HEK293 (cell line): ENCODE measurements around the gene PIP4K2B.

ENCODE experiments used
- CTCF ChIA-PET: fragments of 350-600 bp; formaldehyde crosslinking; extraction: SDS; loops from one replicate; lab custom pipeline; 2021; ENCODE audit warnings: antibody characterized with exemption; lab: Yijun Ruan, JAX
- POLR2A ChIA-PET: fragments of 300-600 bp; formaldehyde crosslinking; extraction: SDS; loops from one replicate; lab custom pipeline; 2020; ENCODE audit warnings: antibody characterized with exemption, inconsistent platforms; lab: Yijun Ruan, JAX
- H3K27ac ChIP-seq: fragments of 200-500 bp; sonication (Bioruptor generic); 2 replicates; pipeline ENCODE4 v1.5.1; 2014; ENCODE audit warnings: low read depth, low read length, control low read depth, inconsistent platforms; ENCODE audit errors: extremely low read depth
- H3K36me3 ChIP-seq, 2 experiments: fragments of 200-500 bp in 1 of 2; sonication (Bioruptor generic) in 1 of 2; 1 replicate in 1 of 2; 2 replicates in 1 of 2; pipeline ENCODE4 v1.5.1; 2014 to 2017; ENCODE audit warnings: inconsistent platforms in 2 of 2, low read length in 2 of 2; ENCODE audit not compliant: control insufficient read depth in 2 of 2, insufficient read depth in 1 of 2
- H3K4me1 ChIP-seq: fragments of 200-500 bp; sonication (Bioruptor generic); 2 replicates; pipeline ENCODE4 v1.5.1; 2014; ENCODE audit warnings: mild to moderate bottlenecking, low read length, inconsistent platforms; ENCODE audit not compliant: control insufficient read depth, insufficient read depth
- H3K4me3 ChIP-seq: 2 replicates; pipeline ENCODE4 v1.5.1; 2011; ENCODE audit warnings: low read depth, mild to moderate bottlenecking, control low read depth, low read length, moderate library complexity
- H3K9me3 ChIP-seq: fragments of 200-500 bp; sonication (Bioruptor generic); 2 replicates; pipeline ENCODE4 v1.5.1; 2014; ENCODE audit warnings: low read depth, low read length, inconsistent platforms; ENCODE audit not compliant: control insufficient read depth, insufficient read depth
- GLIS1 ChIP-seq: fragments of 450-650 bp; formaldehyde crosslinking; IDR thresholded peaks from 2 replicates; pipeline ENCODE4 v1.5.1; 2016; ENCODE audit warnings: missing biosample characterization, missing genetic modification characterization
- GLIS2 ChIP-seq: fragments of 450-650 bp; formaldehyde crosslinking; IDR thresholded peaks from 2 replicates; pipeline ENCODE4 v1.5.1; 2016; ENCODE audit warnings: missing biosample characterization, missing genetic modification characterization
- KLF1 ChIP-seq: fragments of 450-650 bp; formaldehyde crosslinking; IDR thresholded peaks from 2 replicates; pipeline ENCODE4 v1.5.1; 2016; ENCODE audit warnings: missing biosample characterization, missing genetic modification characterization
- KLF16 ChIP-seq: fragments of 450-650 bp; formaldehyde crosslinking; IDR thresholded peaks from 2 replicates; pipeline ENCODE4 v1.5.1; 2017; ENCODE audit warnings: missing biosample characterization, missing genetic modification characterization
- PATZ1 ChIP-seq: fragments of 450-650 bp; formaldehyde crosslinking; IDR thresholded peaks from 2 replicates; pipeline ENCODE4 v1.5.1; 2016; ENCODE audit warnings: missing biosample characterization, missing genetic modification characterization
- SP2 ChIP-seq: fragments of 450-650 bp; formaldehyde crosslinking; IDR thresholded peaks from 2 replicates; pipeline ENCODE4 v1.5.1; 2016; ENCODE audit warnings: missing biosample characterization, missing genetic modification characterization
- TSHZ1 ChIP-seq: fragments of 450-650 bp; formaldehyde crosslinking; IDR thresholded peaks from 2 replicates; pipeline ENCODE4 v1.5.1; 2016; ENCODE audit warnings: missing biosample characterization, missing genetic modification characterization, borderline replicate concordance
- ZBTB17 ChIP-seq: fragments of 450-650 bp; formaldehyde crosslinking; IDR thresholded peaks from 2 replicates; pipeline ENCODE4 v1.5.1; 2016; ENCODE audit warnings: missing biosample characterization, missing genetic modification characterization
- ZBTB20 ChIP-seq: fragments of 450-650 bp; formaldehyde crosslinking; IDR thresholded peaks from 2 replicates; pipeline ENCODE4 v1.5.1; 2016; ENCODE audit warnings: missing biosample characterization, missing genetic modification characterization
- ZBTB44 ChIP-seq: fragments of 450-650 bp; IDR thresholded peaks from 2 replicates; pipeline ENCODE4 v1.5.1; 2018; ENCODE audit warnings: missing biosample characterization, mild to moderate bottlenecking, missing genetic modification characterization
- ZBTB8A ChIP-seq: fragments of 450-650 bp; formaldehyde crosslinking; IDR thresholded peaks from 2 replicates; pipeline ENCODE4 v1.5.1; 2016; ENCODE audit warnings: missing biosample characterization, missing genetic modification characterization
- ZIC2 ChIP-seq: fragments of 450-650 bp; formaldehyde crosslinking; IDR thresholded peaks from 2 replicates; pipeline ENCODE4 v1.5.1; 2016; ENCODE audit warnings: missing biosample characterization, missing genetic modification characterization
- ZNF10 ChIP-seq: fragments of 450-650 bp; formaldehyde crosslinking; IDR thresholded peaks from 2 replicates; pipeline ENCODE4 v1.5.1; 2017; ENCODE audit warnings: missing biosample characterization, missing genetic modification characterization
- ZNF121 ChIP-seq: fragments of 450-650 bp; formaldehyde crosslinking; IDR thresholded peaks from 2 replicates; pipeline ENCODE4 v1.5.1; 2016; ENCODE audit warnings: missing biosample characterization, missing genetic modification characterization
- ZNF335 ChIP-seq: fragments of 450-650 bp; formaldehyde crosslinking; conservative IDR thresholded peaks from 2 replicates; pipeline ENCODE4 v1.5.1; 2016; ENCODE audit warnings: missing biosample characterization, missing genetic modification characterization
- ZNF362 ChIP-seq: fragments of 450-650 bp; formaldehyde crosslinking; IDR thresholded peaks from 2 replicates; pipeline ENCODE4 v1.5.1; 2016; ENCODE audit warnings: missing biosample characterization, missing genetic modification characterization
- ZNF366 ChIP-seq: fragments of 450-650 bp; formaldehyde crosslinking; conservative IDR thresholded peaks from 2 replicates; pipeline ENCODE4 v1.5.1; 2016; ENCODE audit warnings: missing biosample characterization, missing genetic modification characterization
- ZNF398 ChIP-seq: fragments of 450-650 bp; formaldehyde crosslinking; IDR thresholded peaks from 2 replicates; pipeline ENCODE4 v1.5.1; 2017; ENCODE audit warnings: missing biosample characterization, missing genetic modification characterization
- ZNF426 ChIP-seq: fragments of 450-650 bp; formaldehyde crosslinking; IDR thresholded peaks from 2 replicates; pipeline ENCODE4 v1.5.1; 2017; ENCODE audit warnings: missing biosample characterization, missing genetic modification characterization, mild to moderate bottlenecking, inconsistent platforms, moderate library complexity
- ZSCAN16 ChIP-seq: fragments of 450-650 bp; formaldehyde crosslinking; IDR thresholded peaks from 2 replicates; pipeline ENCODE4 v1.5.1; 2016; ENCODE audit warnings: missing biosample characterization, missing genetic modification characterization
- ZSCAN18 ChIP-seq: fragments of 450-650 bp; formaldehyde crosslinking; IDR thresholded peaks from 2 replicates; pipeline ENCODE4 v1.5.1; 2016; ENCODE audit warnings: missing biosample characterization, missing genetic modification characterization
- ZSCAN23 ChIP-seq: fragments of 450-650 bp; formaldehyde crosslinking; IDR thresholded peaks from 2 replicates; pipeline ENCODE4 v1.5.1; 2016; ENCODE audit warnings: missing biosample characterization, missing genetic modification characterization
- ZSCAN4 ChIP-seq: fragments of 450-650 bp; formaldehyde crosslinking; IDR thresholded peaks from 2 replicates; pipeline ENCODE4 v1.5.1; 2017; ENCODE audit warnings: missing biosample characterization, missing genetic modification characterization

The PIP4K2B gene

GRCh38 chr17:38742411-38743308 is 56.7 kb downstream of the PIP4K2B start:
- H3K4me1 ChIP-seq = peaks cover 36% of the 10 kb centered on the region
- ChIA-PET POLR2A (interaction anchor here (1.0 to 1.3 kb wide), 3 partner anchors 11 to 56 kb away, joined by 4 to 8 read pairs (median 4); no protein-coding TSS in a partner anchor), CTCF (interaction anchor here (4.6 kb wide), 1 partner anchor 8 kb away, joined by 47 read pairs; no protein-coding TSS in a partner anchor)
- 0 out of 2 replicates have a peak overlapping the region, but pooled peaks have one; percentile 19 for H3K27ac ChIP-seq
- H3K36me3 ChIP-seq = peaks cover 1 to 28% of the 10 kb centered on the region in 2 experiments; a peak in 2 of 3 replicates
- H3K9me3 ChIP-seq = no peaks in the 10 kb centered on the region
- no peak overlapping the region for H3K4me3 ChIP-seq
- TF ChIP-seq ZBTB17 (tag by site-specific recombination) = peak; percentile 70
- TF ChIP-seq ZNF10 (tag by site-specific recombination) = no peak
- peak; percentile 76; the same call in 1 of the 2 replicates for TF ChIP-seq ZNF362 (tag by site-specific recombination)
- 0 out of 2 replicates have a peak, but pooled peaks have one; percentile 35 for TF ChIP-seq TSHZ1 (tag by site-specific recombination)
- TF ChIP-seq ZNF121 (tag by site-specific recombination) = peak; percentile 86
- TF ChIP-seq ZSCAN18 (tag by site-specific recombination) = no peak
- TF ChIP-seq ZBTB20 (tag by site-specific recombination) = no peak
- TF ChIP-seq ZNF366 (tag by site-specific recombination) = no peak
- TF ChIP-seq GLIS1 (tag by site-specific recombination) = no peak
- no peak for TF ChIP-seq ZNF426 (tag by site-specific recombination)
- 0 out of 2 replicates have a peak, but pooled peaks have one; percentile 17 for TF ChIP-seq ZSCAN4 (tag by site-specific recombination)
- TF ChIP-seq ZNF398 = 0 out of 2 replicates have a peak, but pooled peaks have one; percentile 13
- no peak for TF ChIP-seq PATZ1 (tag by site-specific recombination)
- peak; percentile 38; the same call in 1 of the 2 replicates for TF ChIP-seq ZBTB44
- TF ChIP-seq SP2 (tag by site-specific recombination) = peak; percentile 13; the same call in 1 of the 2 replicates
- no peak for TF ChIP-seq ZSCAN23
- TF ChIP-seq KLF1 (tag by site-specific recombination) = peak; percentile 6; the same call in 1 of the 2 replicates
- 0 out of 2 replicates have a peak, but pooled peaks have one; percentile 11 for TF ChIP-seq ZNF335 (tag by site-specific recombination)
- no peak for TF ChIP-seq KLF16 (tag by site-specific recombination)
- 0 out of 2 replicates have a peak, but pooled peaks have one; percentile 16 for TF ChIP-seq ZBTB8A (tag by site-specific recombination)
- no peak for TF ChIP-seq ZSCAN16 (tag by site-specific recombination)
- TF ChIP-seq GLIS2 = peak; percentile 57; the same call in 1 of the 2 replicates
- TF ChIP-seq ZIC2 (tag by site-specific recombination) = peak; percentile 77
